Rectal smooth muscle tissue (tissue), 1 donor: ENCODE results near the gene SLC66A1.

ENCODE experiments used
- H3K27ac ChIP-seq: one replicate; pipeline ENCODE4 v1.7.0; 2013; ENCODE audit warnings: low read depth, low read length, inconsistent platforms
- H3K27me3 ChIP-seq: one replicate; pipeline ENCODE4 v1.7.0; 2013; ENCODE audit warnings: low read length; ENCODE audit not compliant: control insufficient read depth, insufficient read depth
- H3K36me3 ChIP-seq: one replicate; pipeline ENCODE4 v1.7.0; 2013; ENCODE audit warnings: low read length; ENCODE audit not compliant: control insufficient read depth, insufficient read depth
- H3K4me1 ChIP-seq: one replicate; pipeline ENCODE4 v1.7.0; 2013; ENCODE audit warnings: low read length; ENCODE audit not compliant: control insufficient read depth, insufficient read depth
- H3K4me3 ChIP-seq: one replicate; pipeline ENCODE4 v1.7.0; 2013; ENCODE audit warnings: low read length
- H3K9ac ChIP-seq: one replicate; pipeline ENCODE4 v1.7.0; 2013; ENCODE audit warnings: low read length

The SLC66A1 gene

DNA sequence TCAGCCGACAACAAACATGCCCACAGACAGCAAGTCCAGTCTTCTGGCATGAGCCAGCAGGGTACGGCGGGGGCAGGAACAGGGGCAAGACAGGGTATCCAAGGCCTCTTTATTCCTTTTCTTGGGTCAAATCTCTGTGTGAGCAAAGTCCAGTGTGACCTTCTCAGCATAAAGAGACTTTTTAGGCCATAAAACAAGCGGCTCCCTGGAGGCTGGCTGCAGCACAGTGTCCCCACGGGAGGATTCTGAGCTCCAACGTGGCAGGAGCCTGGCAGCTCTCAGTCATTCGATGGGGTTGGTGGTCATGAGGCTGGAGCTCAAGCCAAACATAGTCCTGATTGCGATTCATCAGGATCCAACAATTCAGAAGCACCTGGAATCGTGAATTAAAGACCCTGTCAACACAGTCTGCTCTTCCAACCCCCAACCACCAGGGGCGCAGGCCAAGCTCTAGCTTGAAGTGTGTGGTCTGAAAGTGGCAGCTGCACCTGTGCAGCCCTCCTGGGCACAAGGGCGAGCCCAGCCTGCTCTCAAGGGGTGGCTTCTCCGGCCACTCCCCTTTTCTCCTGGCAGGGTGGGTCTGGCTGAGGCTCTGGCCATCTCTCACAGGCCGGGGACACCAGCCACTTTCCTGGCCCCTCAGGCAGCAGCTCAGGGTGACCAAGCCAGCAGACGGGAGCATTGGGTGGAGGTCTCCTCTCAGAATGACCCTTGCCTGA, 62.1 kb downstream of the SLC66A1 start:
- peaks cover 24% of the 10 kb centered on the region for H3K36me3 ChIP-seq
- no peak overlapping the region for H3K27ac ChIP-seq
- no peak overlapping the region for H3K9ac ChIP-seq
- H3K27me3 ChIP-seq, result no peaks in the 10 kb centered on the region
- H3K4me3 ChIP-seq, result no peak overlapping the region
- H3K4me1 ChIP-seq, result no peaks in the 10 kb centered on the region

GRCh38 chr1:19374926-19375325, 62.8 kb downstream of the SLC66A1 start:
- Histone ChIP-seq H3K27me3 (no peaks in the 10 kb centered on the region), H3K4me3 (no peak overlapping the region), H3K9ac (no peak overlapping the region), H3K27ac (no peak overlapping the region), H3K4me1 (no peaks in the 10 kb centered on the region), H3K36me3 (peaks cover 24% of the 10 kb centered on the region)

GRCh38 chr1:19375631-19376400, 63.7 kb downstream of the SLC66A1 start:
- peaks cover 29% of the 10 kb centered on the region for H3K36me3 ChIP-seq

GRCh38 chr1:19376428-19377372, 64.6 kb downstream of the SLC66A1 start:
- peaks cover 29% of the 10 kb centered on the region for H3K36me3 ChIP-seq

More at GRCh38 chr1:19375631-19376400, 63.7 kb downstream of the SLC66A1 start:
- Histone ChIP-seq H3K27ac (no peak overlapping the region), H3K4me3 (no peak overlapping the region), H3K27me3 (no peaks in the 10 kb centered on the region), H3K4me1 (no peaks in the 10 kb centered on the region), H3K9ac (no peak overlapping the region)

DNA sequence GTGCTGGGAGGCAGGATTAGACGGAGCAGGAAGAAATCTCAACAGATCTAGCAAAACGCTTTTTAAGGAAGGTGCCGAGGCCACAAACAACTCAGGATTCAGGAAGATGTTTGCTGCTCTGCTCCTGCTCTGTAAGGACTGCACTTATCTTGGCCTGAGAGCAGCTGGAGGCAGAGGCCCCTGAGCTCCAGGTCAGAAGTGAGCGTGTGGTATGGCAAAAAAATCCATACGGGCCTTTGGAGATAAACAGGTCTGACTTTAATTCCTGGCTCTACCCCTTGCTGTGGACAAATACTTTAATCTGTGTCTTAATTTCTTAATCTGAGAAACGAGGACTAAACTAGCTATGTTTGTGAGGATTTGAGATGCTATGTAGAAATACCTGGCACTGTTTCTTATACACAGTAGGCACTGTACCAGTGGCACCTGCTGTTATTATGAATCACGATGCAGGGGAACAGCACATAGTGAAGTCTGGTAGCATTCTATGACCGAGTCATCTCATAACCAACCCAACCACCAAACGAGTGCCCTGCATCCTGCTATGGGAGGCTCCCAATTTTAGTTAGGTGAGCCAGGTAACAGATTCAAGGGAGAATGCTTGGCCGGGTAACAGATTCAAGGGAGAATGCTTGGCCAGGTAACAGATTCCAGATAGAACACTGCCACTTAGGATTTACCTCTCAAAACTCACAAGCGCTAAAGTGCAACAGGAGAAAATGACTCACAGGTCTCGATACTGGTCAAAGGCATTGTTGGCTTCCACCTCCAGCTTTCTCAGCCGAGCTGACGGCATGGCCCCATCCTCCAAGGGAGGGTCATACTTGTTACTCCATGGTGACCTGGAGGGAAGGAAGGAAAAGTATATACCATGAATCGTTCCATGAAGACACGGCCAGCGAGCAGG, 65.9 kb downstream of the SLC66A1 start:
- Histone ChIP-seq H3K4me3 (no peak overlapping the region), H3K9ac (no peak overlapping the region), H3K27ac (no peak overlapping the region), H3K4me1 (no peaks in the 10 kb centered on the region), H3K36me3 (peaks cover 36% of the 10 kb centered on the region), H3K27me3 (no peaks in the 10 kb centered on the region)

More at GRCh38 chr1:19376428-19377372, 64.6 kb downstream of the SLC66A1 start:
- H3K4me3 ChIP-seq, result no peak overlapping the region
- H3K4me1 ChIP-seq, result no peaks in the 10 kb centered on the region
- no peak overlapping the region for H3K9ac ChIP-seq
- no peak overlapping the region for H3K27ac ChIP-seq
- no peaks in the 10 kb centered on the region for H3K27me3 ChIP-seq
